SU-DHL-6 (cell line): ENCODE data around the gene GAS2L2.

Source experiments
- H2AFZ ChIP-seq: fragments of 200-600 bp; sonication (generic); 2 replicates; pipeline ENCODE4 v1.6.1; 2014; ENCODE audit warnings: low read depth, mild to moderate bottlenecking, moderate library complexity, mixed read lengths, antibody characterized with exemption, low read length; ENCODE audit not compliant: severe bottlenecking
- H3F3A ChIP-seq: fragments of 200-600 bp; shearing (Covaris generic); 2 replicates; pipeline ENCODE4 v1.6.0; 2016; ENCODE audit warnings: antibody characterized with exemption, mild to moderate bottlenecking; ENCODE audit not compliant: insufficient read depth
- H3K27ac ChIP-seq: fragments of 200-600 bp; sonication (generic); 2 replicates; pipeline ENCODE4 v1.5.1; 2016; ENCODE audit warnings: low read depth, mild to moderate bottlenecking, low read length, moderate library complexity, mixed read lengths
- H3K27me3 ChIP-seq: fragments of 200-600 bp; sonication (generic), shearing (Covaris generic); 2 replicates; pipeline ENCODE4 v1.6.0; 2014; ENCODE audit warnings: mild to moderate bottlenecking, low read length
- H3K36me3 ChIP-seq: fragments of 200-600 bp; sonication (generic); 2 replicates; pipeline ENCODE4 v1.6.1; 2014; ENCODE audit warnings: mild to moderate bottlenecking, low read length, mixed read lengths
- H3K4me2 ChIP-seq: fragments of 300-600, 200-600 bp; shearing (Covaris generic), sonication (generic); 2 replicates; pipeline ENCODE4 v1.6.0; 2014; ENCODE audit warnings: low read length, low read depth, mild to moderate bottlenecking; ENCODE audit not compliant: poor library complexity, severe bottlenecking
- H3K4me3 ChIP-seq: fragments of 200-600 bp; sonication (generic); 2 replicates; pipeline ENCODE4 v1.5.1; 2014; ENCODE audit warnings: antibody characterized with exemption, low read length, mild to moderate bottlenecking, mixed read lengths; ENCODE audit not compliant: insufficient read depth, poor library complexity, severe bottlenecking
- H3K79me2 ChIP-seq: fragments of 200-600 bp; sonication (generic); 2 replicates; pipeline ENCODE4 v1.6.1; 2014; ENCODE audit warnings: mild to moderate bottlenecking, low read length, moderate library complexity; ENCODE audit not compliant: insufficient read depth
- H3K9ac ChIP-seq: fragments of 200-600 bp; sonication (generic); 2 replicates; pipeline ENCODE4 v1.7.0; 2014; ENCODE audit warnings: mild to moderate bottlenecking, low read length
- H3K9me2 ChIP-seq: fragments of 200-600 bp; sonication (generic); replicated peaks from 2 replicates; pipeline ENCODE4 v1.6.1; 2014; ENCODE audit warnings: low read length; ENCODE audit not compliant: insufficient read depth
- H3K9me3 ChIP-seq: fragments of 200-600 bp; sonication (generic); 2 replicates; pipeline ENCODE4 v1.6.1; 2014; ENCODE audit warnings: low read length, mixed read lengths; ENCODE audit not compliant: insufficient read depth
- H4K20me1 ChIP-seq: fragments of 200-600 bp; sonication (generic); 2 replicates; pipeline ENCODE4 v1.6.1; 2014; ENCODE audit warnings: low read depth, mild to moderate bottlenecking, antibody characterized with exemption, low read length, moderate library complexity, mixed read lengths
- CTCF ChIP-seq: fragments of 200-600 bp; sonication (generic); IDR thresholded peaks from one replicate; pipeline ENCODE4 v1.5.1; 2017; ENCODE audit warnings: antibody characterized with exemption, mild to moderate bottlenecking, low read length, moderate library complexity; ENCODE audit not compliant: insufficient read depth, poor library complexity, severe bottlenecking
- EZH2phosphoT487 ChIP-seq: fragments of 200-600 bp; sonication (generic), shearing (Covaris generic); conservative IDR thresholded peaks from 2 replicates; pipeline ENCODE4 v1.6.1; 2018; ENCODE audit warnings: mild to moderate bottlenecking, antibody characterized with exemption, low read length, moderate library complexity, mixed read lengths

The GAS2L2 gene

GRCh38 chr17:35747540-35748017 lies 5.5 kb downstream of the GAS2L2 start:
- Histone ChIP-seq H3K27me3 (no peaks in the 10 kb centered on the region), H3K27ac (no peak overlapping the region), H3K79me2 (no peaks in the 10 kb centered on the region), H3F3A (no peaks in the 10 kb centered on the region), H4K20me1 (no peaks in the 10 kb centered on the region), H3K36me3 (no peaks in the 10 kb centered on the region), H3K9me2 (no peaks in the 10 kb centered on the region), H3K9ac (no peak overlapping the region), H3K4me2 (no peak overlapping the region), H2AFZ (no peak overlapping the region), H3K9me3 (no peaks in the 10 kb centered on the region), H3K4me3 (no peak overlapping the region)
- TF ChIP-seq CTCF (peak; percentile 54), EZH2phosphoT487 (no peak)

GRCh38 chr17:35745749-35746320 lies 7.2 kb downstream of the GAS2L2 start:
- no peak overlapping the region for H3K9ac ChIP-seq
- TF ChIP-seq EZH2phosphoT487 = no peak
- no peak for TF ChIP-seq CTCF
- H3K79me2 ChIP-seq = no peaks in the 10 kb centered on the region
- no peaks in the 10 kb centered on the region for H3F3A ChIP-seq
- H3K4me3 ChIP-seq = no peak overlapping the region
- no peaks in the 10 kb centered on the region for H4K20me1 ChIP-seq
- no peaks in the 10 kb centered on the region for H3K9me2 ChIP-seq
- no peaks in the 10 kb centered on the region for H3K36me3 ChIP-seq
- H3K27ac ChIP-seq = no peak overlapping the region
- H3K27me3 ChIP-seq = no peaks in the 10 kb centered on the region
- H3K9me3 ChIP-seq = no peaks in the 10 kb centered on the region
- no peak overlapping the region for H3K4me2 ChIP-seq
- no peak overlapping the region for H2AFZ ChIP-seq

- no peaks in the 10 kb centered on the region for H3K79me2 ChIP-seq
- no peaks in the 10 kb centered on the region for H3F3A ChIP-seq
- H3K27me3 ChIP-seq = no peaks in the 10 kb centered on the region
- H3K36me3 ChIP-seq = no peaks in the 10 kb centered on the region
- H3K4me2 ChIP-seq = no peak overlapping the region
- no peaks in the 10 kb centered on the region for H3K9me3 ChIP-seq
- H2AFZ ChIP-seq = no peak overlapping the region
- TF ChIP-seq EZH2phosphoT487 (no peak), CTCF (no peak)
- no peaks in the 10 kb centered on the region for H4K20me1 ChIP-seq
- H3K9ac ChIP-seq = no peak overlapping the region
- no peak overlapping the region for H3K27ac ChIP-seq
- no peaks in the 10 kb centered on the region for H3K9me2 ChIP-seq
- H3K4me3 ChIP-seq = no peak overlapping the region
These were observed 7.8 kb downstream of the GAS2L2 start for GRCh38 chr17:35745246-35745645.
